GM18951 (cell line): ENCODE measurements around the gene OR14J1.

Experiments
- POLR2A ChIP-seq: IDR thresholded peaks from 4 replicates; pipeline ENCODE4 v1.6.1; 2011; ENCODE audit warnings: mild to moderate bottlenecking; ENCODE audit not compliant: insufficient read length, insufficient read depth; ENCODE audit errors: extremely low read depth
- in situ Hi-C: fragments of 300-500 bp; cut with MboI; formaldehyde crosslinking; loops from one replicate; pipeline ENCODE4 v1.12.0; 2022; ENCODE audit warnings: low sequenced_read_pairs, mixed read lengths, inconsistent platforms; ENCODE audit not compliant: unreplicated experiment

OR14J1 gene

GRCh38 chr6:29354980-29355379, 53.5 kb downstream of the OR14J1 start:
- no peak for TF ChIP-seq POLR2A
- in situ Hi-C loops = no loop called here

GRCh38 chr6:29355603-29356002, 54.1 kb downstream of the OR14J1 start:
- TF ChIP-seq POLR2A = no peak
- in situ Hi-C loops = no loop called here
